T-helper 1 cell (primary cell): Measurements from ENCODE around the gene DDTL.
"Not testable (repeated sequence)": the region's sequence is repeated elsewhere in the genome, so short reads cannot be mapped to it uniquely, and the experiment has no call there.

Experiments used
- DNase-seq, 5 donors: peaks; one replicate each; pipeline ENCODE4 v3.0.0-alpha.2; 2012 to 2020
- total RNA-seq, 4 donors: gene quantifications; one replicate each; lab custom pipeline; 2026; lab: John Stamatoyannopoulos, UW

Gene DDTL
- 0.71 to 2.9 (median 1.7) reads per million in 4 donors for total RNA-seq

DNA sequence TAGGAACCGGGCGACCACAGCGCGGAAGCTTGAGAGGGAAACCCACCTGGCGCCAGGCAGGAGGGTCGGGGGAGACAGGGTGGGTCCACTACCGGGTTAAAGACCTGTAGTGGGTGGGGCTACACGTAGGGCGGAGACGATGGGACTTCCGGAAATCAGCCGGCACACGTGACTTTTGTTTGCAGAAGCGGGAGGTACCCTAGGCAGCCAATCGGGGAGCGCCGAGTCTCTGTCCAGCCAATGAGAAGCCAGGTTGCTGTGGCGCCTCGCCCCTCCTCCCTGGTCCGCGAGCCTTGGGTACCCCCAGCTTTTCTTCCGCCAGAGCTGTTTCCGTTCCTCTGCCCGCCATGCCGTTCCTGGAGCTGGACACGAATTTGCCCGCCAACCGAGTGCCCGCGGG is at the start of gene DDTL:
TSS of gene DDTL (plus strand) at position 321 of the 400 bp plus-strand sequence. CDS start at position 348, 27 bp downstream.
- not testable (repeated sequence) for DNase-seq

DNA sequence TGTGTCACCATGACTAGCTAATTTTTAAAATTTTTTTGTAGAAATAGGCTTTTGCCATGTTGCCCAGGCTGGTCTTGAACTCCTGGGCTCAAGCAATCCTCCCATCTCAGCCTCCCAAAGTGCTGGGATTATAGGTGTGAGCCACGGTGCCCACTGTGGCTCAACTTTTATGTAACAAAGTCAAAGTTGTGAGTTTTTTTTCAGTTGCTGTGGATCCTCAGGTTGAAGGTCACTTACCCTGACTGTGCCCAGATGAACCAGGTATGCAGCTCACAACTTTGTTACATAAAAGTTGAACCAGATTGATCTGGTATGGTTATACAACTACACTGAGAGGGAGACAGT is 46.4 kb upstream of the DDTL start:
- DNase-seq, result not testable (repeated sequence)

GRCh38 chr22:23921586-23922201 is 45.0 kb upstream of the DDTL start:
- DNase-seq, result not testable (repeated sequence)

DNA sequence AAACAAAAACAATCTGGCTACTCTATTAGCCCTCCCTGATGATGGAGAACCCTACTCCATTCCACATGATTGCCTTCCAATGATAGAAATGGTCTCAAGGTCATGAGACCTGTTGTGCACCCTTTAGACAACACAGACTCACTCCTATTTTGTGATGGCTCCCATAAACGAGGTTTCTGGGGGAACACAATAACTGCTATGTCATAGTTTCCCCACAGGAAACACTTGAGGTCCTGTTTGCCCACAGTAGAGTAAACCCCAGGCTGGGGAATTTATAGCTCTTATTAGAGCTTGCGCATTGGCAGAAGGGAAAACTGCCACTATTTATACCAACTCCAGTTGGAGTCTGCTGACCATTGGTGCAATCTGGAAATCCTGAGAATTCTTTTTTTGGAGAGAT is 43.8 kb upstream of the DDTL start:
- DNase-seq, result no peak

- DNase-seq, result no peak
Observed at GRCh38 chr22:23925020-23925606, 41.6 kb upstream of the DDTL start.

GRCh38 chr22:23926561-23926960 is 40.1 kb upstream of the DDTL start:
- no peak for DNase-seq

- DNase-seq, result no peak
Observed at GRCh38 chr22:23938328-23939016, 28.2 kb upstream of the DDTL start.

DNA sequence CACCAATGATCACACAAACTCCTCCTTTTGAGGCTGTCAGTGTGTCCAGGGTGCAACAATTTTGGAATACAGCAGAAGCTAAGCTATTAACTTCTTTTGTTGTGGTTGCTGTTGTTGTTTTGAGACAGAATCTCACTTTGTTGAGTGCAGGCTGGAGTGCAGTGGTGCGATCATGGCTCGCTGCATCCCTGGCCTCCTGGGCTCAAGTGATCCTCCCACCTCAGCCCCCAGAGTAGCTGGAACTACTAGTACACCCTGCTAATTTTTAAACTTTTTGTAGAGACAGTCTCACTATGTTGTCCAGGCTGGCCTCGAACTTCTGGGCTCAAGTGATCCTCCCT is 27.7 kb upstream of the DDTL start:
- no peak for DNase-seq

DNA sequence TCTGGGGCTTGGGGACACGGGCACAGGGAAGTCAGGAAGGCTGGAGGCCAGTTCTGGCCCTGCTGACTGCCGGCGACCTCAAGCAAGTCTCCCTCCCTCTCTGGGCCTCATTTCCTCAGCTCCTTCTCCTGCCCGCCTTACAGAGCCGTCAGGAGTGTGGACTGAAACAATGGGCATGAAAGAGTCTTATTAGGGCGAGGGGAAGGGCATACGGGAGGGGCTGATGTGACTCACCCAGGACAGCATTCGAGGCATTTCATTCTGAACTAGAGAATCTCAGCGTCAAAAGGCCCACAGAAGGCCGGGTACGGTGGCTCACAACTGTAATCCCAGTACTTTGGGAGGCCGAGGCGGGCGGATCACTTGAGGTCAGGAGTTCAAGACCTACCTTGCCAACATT is 26.5 kb upstream of the DDTL start:
- DNase-seq, result not testable (repeated sequence)

GRCh38 chr22:23947391-23947790 is 19.3 kb upstream of the DDTL start:
- DNase-seq, result not testable (repeated sequence)

DNA sequence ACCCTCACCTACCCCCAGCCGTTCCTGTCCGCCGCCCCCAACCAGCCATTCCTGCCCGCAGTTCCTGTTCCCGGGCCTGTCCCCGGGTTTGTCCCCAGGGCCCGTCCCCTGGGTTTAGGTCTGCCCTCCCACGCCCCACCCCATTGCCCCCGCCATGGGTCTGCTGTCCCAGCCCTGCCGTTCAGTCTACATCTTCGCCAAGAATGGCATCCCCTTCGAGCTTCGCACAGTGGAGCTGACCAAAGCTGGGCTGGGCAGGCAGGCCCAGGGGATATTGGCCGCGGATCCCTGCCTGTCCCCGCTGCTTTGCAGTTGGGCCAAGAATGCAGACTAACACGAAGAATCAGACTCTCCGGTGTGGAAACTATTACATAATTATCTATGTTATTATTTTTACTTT is 16.9 kb upstream of the DDTL start:
- DNase-seq, result not testable (repeated sequence)

GRCh38 chr22:23951383-23951782 is 15.3 kb upstream of the DDTL start:
- not testable (repeated sequence) for DNase-seq

DNA sequence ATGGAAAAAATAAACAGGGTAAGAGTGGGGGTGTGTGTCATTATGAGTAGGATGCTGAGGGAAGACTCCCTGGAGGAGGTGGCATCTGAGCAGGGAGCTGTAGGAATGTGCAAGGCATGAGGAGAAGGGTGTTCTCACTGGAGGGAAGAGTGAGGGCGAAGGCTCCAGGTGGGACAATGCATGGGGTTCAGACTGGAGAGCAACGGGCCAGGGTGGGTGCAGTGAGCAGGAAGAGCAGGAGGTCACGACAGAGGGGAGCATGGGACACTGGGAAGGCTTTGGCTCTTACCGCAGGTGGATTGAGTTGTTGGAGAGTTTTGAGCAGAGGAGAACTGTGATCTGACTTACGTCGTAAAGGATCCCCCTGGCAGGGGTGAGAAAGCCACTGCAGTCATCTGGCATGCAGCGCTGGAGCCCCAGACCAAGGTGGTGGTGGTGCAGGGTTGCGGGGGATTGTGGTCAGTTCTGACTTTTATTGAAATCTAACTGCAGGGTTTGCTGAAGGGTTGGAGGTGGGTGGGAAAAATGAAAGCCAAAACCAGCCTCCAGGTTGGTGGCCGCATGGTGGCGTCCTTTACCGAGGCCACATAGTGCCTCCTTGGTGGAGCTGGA is 13.8 kb upstream of the DDTL start:
- not testable (repeated sequence) for DNase-seq

DNA sequence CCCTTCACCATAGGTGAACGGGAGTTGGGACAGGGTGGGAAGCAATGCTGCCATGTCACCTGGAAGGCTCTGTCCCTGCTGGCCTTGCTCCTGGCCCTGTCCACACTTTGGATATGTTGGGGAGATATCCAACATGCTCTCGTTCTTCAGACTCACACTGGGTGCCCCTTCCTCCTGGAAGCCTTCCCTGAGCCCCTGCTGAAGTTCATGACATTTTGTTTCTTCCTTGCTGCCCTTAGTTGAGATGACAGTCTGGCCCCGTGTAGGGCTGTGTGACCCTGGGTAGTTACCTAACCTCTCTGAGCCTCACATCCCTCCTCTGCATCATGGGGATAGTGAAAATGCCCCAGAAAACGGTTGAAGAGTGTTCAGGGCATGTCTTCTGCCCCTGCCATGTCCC is 13.2 kb upstream of the DDTL start:
- DNase-seq, result not testable (repeated sequence)

GRCh38 chr22:23954193-23954990 is 12.3 kb upstream of the DDTL start:
- DNase-seq, result not testable (repeated sequence)

- not testable (repeated sequence) for DNase-seq
Observed at GRCh38 chr22:23954991-23955305, 11.7 kb upstream of the DDTL start.

DNA sequence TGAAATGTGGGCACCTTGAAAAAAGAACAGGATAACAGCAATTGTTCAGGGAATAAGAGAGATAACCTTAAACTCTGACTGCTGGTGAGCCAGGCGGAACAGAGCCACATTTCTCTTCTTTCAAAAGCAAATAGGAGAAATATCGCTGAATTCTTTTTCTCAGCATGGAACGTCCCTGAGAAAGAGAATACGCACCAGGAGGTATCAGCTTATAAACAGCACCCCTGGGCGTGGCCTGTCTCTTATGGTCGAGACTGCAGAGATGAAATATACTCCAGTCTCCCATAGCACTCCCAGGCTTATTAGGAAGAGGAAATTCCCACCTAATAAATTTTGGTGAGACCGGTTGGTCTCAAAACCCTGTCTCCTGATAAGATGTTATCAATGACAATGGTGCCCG is 10.8 kb upstream of the DDTL start:
- not testable (repeated sequence) for DNase-seq

DNA sequence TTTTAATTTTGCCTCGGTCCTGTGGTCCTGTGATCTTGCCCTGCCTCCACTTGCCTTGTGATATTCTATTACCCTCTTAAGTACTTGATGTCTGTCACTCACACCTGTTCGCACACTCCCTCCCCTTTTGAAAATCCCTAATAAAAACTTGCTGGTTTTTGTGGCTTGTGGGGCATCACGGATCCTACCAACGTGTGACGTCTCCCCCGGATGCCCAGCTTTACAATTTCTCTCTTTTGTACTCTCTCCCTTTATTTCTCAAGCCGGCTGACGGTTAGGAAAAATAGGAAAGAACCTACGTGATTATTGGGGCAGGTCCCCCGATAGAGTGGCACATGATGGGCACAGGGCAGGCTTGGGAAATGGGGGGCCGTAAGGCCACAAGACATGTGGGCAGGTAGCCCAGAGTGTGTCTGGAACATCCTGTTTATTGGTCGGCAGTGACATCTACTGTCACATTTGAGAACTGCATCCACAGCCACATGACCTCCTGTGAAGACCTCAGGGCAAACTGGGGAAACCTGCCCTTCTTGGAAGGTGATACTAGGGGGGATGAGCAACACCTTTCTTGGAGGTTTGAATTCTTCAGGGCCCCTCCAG is 10.3 kb upstream of the DDTL start:
- peak; percentile 29 to 77 (median 58) for DNase-seq

DNA sequence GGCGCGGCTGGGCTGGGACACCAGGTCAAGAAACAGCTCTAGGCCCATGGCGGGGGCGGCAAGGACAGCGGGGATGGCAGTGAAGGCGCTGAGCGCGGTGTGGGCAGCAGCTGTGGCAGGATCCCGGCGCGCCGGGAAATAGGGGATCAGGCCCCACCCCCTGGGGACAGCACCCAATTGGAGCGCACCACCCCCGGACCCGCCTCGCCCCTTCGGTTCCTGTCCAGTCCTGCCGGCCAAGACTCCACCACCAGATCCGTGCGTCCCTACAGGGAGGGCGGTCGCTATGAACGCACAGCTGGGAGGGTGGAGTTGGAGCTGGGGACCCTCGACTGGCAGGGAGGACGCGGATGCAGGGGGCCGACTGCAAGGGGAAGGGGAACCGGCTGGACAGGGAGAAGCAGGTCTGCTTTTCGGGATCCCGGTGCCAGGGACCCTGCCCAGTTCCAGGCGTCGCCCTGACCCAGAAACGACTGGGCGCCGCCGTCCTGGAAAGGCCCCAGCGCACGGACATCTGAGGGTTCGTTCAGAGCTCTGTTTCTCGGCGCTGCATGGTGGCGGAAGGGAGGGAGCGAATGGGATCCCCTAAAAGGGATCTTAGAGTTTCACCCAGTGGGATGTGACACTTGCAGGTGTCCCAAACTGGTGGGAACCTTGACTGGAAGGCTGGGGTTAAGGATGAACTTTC is 5.5 kb upstream of the DDTL start, which contains the start of gene GSTT2B:
TSS of gene GSTT2B (minus strand) at position 112 of the 688 bp plus-strand sequence. CDS start at position 48, 64 bp downstream.
- not testable (repeated sequence) for DNase-seq

GRCh38 chr22:23966094-23966493 is 594 bp upstream of the DDTL start:
- DNase-seq, result not testable (repeated sequence)

GRCh38 chr22:23969071-23969470 is 2.4 kb downstream of the DDTL start:
- DNase-seq, result no peak

DNA sequence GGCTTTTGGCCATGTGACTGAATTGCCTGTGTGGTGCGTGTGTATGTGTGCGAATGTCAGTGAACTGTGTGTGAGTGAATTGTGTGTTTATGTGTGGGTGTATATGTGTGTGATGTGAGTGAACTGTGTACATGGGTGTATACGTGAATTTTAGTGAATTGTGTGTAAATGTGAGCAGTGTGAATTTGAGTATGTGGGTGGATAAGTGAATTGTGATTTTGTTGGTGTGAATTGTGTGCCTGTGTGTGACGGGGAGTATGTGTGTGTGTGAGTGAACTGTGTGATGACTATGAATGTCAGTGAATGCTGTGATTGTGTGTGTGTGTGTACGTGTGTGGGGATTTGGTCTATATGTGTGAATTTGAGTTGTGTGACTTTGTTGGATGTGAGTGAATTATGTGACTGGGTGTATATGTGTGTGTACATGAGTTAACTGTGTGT is 3.5 kb downstream of the DDTL start:
- DNase-seq, result no peak
